Right atrium auricular region (tissue), 2 donors: ENCODE results near the gene RASGRF1. TPM values are rescaled to one million over a fixed set of nuclear protein-coding genes. Genes with fewer than 3 reads are reported as not detected.
A peak's percentile ranks its signal among the peaks of the same experiment; 100 is the strongest.

Experiments used
- DNase-seq: peaks from one replicate; pipeline ENCODE4 v3.0.0-alpha.2; 2019; ENCODE audit warnings: low spot score
- H3K27ac ChIP-seq, 2 donors: fragments of 200-600 bp; sonication (generic); 1 replicate in 1 of 2; 2 replicates in 1 of 2; pipeline ENCODE4 v1.5.1; 2016 to 2019
- H3K27me3 ChIP-seq, 2 donors: fragments of 200-600 bp; sonication (generic); one replicate each; pipeline versions ENCODE4 v1.5.1 to v1.6.0; 2017 to 2019
- H3K36me3 ChIP-seq: fragments of 200-600 bp; sonication (generic); one replicate; pipeline ENCODE4 v1.5.1; 2016
- H3K4me1 ChIP-seq, 2 donors: fragments of 200-600 bp; sonication (generic); one replicate each; pipeline versions ENCODE4 v1.5.1 to v1.6.0; 2017 to 2019
- H3K4me3 ChIP-seq, 2 donors: fragments of 200-600 bp; sonication (generic); 1 replicate in 1 of 2; 2 replicates in 1 of 2; pipeline ENCODE4 v1.5.1; 2017 to 2019; ENCODE audit warnings: mild to moderate bottlenecking in 1 of 2, moderate library complexity in 1 of 2
- H3K9me3 ChIP-seq, 2 donors: fragments of 200-600 bp; sonication (generic); one replicate each; pipeline ENCODE4 v1.5.1; 2019
- CTCF ChIP-seq, 2 donors: fragments of 200-600 bp; sonication (generic); IDR thresholded peaks; one replicate each; pipeline ENCODE4 v1.5.1; 2019; ENCODE audit warnings: antibody characterized with exemption in 2 of 2
- total RNA-seq, 2 donors: library from RNA; depleted of rRNA; stranded (reverse); fragments of >200 nt; gene quantifications; one replicate each; pipeline ENCODE4 v1.1.0, GENCODE V29; 2016

Gene RASGRF1
- total RNA-seq, 2 donors from 2014 or later: 1.0 TPM; not detected in 1

- H3K4me1 ChIP-seq: peaks cover 0 to 6% of the 10 kb centered on the region in 2 donors
- no peaks in the 10 kb centered on the region for H3K9me3 ChIP-seq
- peak within 1 kb of the TSS; percentile 53 to 69 for H3K4me3 ChIP-seq
- no peak for TF ChIP-seq CTCF (IDR thresholded peaks at IDR 0.05)
- no peaks in the 10 kb centered on the region for H3K27me3 ChIP-seq
- no peaks in the 10 kb centered on the region for H3K36me3 ChIP-seq
- peak within 1 kb of the TSS; percentile 59 to 76 for H3K27ac ChIP-seq
- DNase-seq: no peak
Measured at GRCh38 chr15:78944669-78945407, 145.7 kb downstream of the RASGRF1 start, which contains the start of gene CTSH. Gene CTSH, minus strand, starts transcription at chr15:78945046. Its CDS starts 65 bp downstream, at chr15:78944981.

DNA sequence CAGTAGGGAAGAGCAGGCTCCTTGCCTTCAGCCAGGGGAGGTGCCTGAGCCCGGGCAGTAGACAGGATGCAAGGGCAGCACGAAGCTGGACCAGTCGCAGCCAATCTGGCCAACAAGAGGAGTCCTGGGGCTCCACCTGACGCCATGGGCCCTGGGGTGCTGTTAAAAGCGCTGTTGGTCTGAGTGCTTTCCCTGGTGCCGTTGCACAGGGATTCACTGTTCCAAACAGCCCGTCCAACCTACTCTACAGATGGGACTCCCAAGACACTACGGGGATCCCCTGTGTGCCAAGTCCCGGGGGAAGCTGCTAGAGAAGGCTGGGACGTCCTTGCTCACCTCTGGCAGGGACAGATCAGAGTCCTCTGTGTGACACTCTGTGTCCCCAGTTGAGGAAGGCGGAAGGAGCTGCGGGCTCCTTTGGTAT, 146.4 kb downstream of the RASGRF1 start:
- Histone ChIP-seq H3K4me1 (peaks cover 0 to 10% of the 10 kb centered on the region in 2 donors), H3K4me3 (peak overlapping the region; percentile 53 to 69), H3K9me3 (no peaks in the 10 kb centered on the region), H3K36me3 (no peaks in the 10 kb centered on the region), H3K27me3 (no peaks in the 10 kb centered on the region), H3K27ac (peak overlapping the region; percentile 59 to 76)
- DNase-seq: no peak
- TF ChIP-seq CTCF (IDR thresholded peaks at IDR 0.05): no peak

DNA sequence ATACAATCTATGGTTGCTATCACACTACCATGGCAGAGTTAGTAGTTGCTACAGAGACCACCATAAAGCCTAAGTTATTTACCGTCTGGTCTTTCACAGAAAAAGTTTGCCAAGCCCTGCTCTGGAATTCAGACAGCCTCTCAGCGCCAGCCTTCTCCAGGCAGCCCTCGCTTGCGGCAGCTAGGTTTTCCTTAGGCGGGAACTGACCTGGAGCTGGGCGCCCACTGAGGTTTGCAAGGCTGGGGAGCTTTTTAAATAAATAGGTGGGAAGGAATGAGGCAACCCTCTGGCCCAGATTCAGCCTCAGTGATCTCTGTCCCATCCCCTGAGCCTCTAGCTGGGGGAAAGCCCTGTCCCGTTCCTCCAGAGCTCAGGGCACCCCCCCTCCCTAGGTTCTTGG, 146.9 kb downstream of the RASGRF1 start:
- no peaks in the 10 kb centered on the region for H3K36me3 ChIP-seq
- no peaks in the 10 kb centered on the region for H3K27me3 ChIP-seq
- peak overlapping the region; percentile 53 to 69 for H3K4me3 ChIP-seq
- peaks cover 0 to 15% of the 10 kb centered on the region in 2 donors for H3K4me1 ChIP-seq
- DNase-seq: no peak
- H3K9me3 ChIP-seq: no peaks in the 10 kb centered on the region
- H3K27ac ChIP-seq: peak overlapping the region; percentile 59 to 76
- no peak for TF ChIP-seq CTCF (IDR thresholded peaks at IDR 0.05)

DNA sequence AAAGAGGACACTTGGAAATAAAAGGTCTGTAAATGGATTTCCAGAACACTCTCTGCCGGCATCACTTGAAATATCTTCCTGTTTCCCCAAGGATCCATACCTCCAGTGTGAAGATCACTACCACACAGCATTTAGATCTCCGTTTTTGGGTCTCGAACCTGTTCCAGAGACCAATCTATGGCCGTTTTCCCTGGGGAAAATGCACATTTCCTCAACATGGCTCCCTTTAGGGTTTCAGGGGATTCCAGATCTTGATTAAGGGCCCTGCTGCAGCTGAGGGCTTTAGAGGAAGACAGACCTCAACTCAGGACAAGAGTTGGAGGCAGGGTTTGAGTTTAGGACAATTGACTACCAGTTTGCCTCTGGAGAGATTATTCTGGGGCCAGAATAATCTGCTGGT, 147.8 kb downstream of the RASGRF1 start:
- no peak overlapping the region for H3K27ac ChIP-seq
- H3K36me3 ChIP-seq: no peaks in the 10 kb centered on the region
- no peak for DNase-seq
- H3K9me3 ChIP-seq: no peaks in the 10 kb centered on the region
- no peak overlapping the region for H3K4me3 ChIP-seq
- no peaks in the 10 kb centered on the region for H3K27me3 ChIP-seq
- peaks cover 0 to 23% of the 10 kb centered on the region in 2 donors for H3K4me1 ChIP-seq
- no peak for TF ChIP-seq CTCF (IDR thresholded peaks at IDR 0.05)

DNA sequence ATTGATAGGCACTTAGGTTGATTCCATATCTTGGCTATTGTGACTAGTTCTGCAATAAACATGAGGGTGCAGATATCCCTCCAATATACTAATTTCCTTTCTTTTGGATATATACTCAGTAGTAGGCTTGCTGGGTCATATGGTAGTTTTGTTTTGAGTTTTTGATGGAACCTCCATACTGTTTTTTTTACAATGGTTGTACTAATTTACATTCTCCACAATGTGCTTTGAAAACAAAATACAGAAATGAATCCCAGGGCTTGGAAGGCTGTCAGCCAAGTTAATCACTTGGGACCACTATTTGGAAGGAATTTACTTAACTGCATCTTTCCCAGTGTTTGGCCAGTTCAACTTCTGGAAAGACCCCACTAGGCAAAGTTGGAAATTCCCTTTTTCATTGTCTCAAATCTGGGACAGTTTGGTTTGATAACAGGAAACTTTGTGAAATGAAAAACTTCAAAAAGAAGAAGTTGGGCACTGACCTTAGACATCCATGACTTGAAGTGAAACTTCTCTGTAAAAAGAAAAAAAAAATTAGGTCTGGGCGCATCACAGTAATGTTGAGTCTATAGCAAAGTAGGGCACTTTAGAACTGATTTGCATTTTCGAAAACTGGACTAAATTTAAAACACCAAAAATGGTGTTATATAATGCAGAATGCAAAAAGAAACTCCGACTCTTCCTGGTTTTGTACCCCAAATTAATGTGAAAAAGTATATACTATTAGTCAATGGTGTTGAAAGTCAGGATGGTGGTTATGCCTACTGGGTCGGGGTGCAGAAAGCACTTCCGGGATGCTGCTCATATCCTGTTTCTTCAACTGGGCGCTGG, 151.7 kb downstream of the RASGRF1 start:
- peak overlapping the region; percentile 17 to 49 for H3K27ac ChIP-seq
- no peak for TF ChIP-seq CTCF (IDR thresholded peaks at IDR 0.05)

More for the DNA sequence above, 151.7 kb downstream of the RASGRF1 start:
- peaks cover 0 to 44% of the 10 kb centered on the region in 2 donors for H3K4me1 ChIP-seq
- no peaks in the 10 kb centered on the region for H3K9me3 ChIP-seq
- no peak for DNase-seq
- no peaks in the 10 kb centered on the region for H3K27me3 ChIP-seq
- H3K36me3 ChIP-seq: peaks cover 6% of the 10 kb centered on the region
- no peak overlapping the region for H3K4me3 ChIP-seq
